ENCODE results near the gene CAPRIN2. TPM values are rescaled to one million over a fixed set of nuclear protein-coding genes. Genes with fewer than 3 reads are reported as not detected.

CAPRIN2 gene
- total RNA-seq, 1 experiment from 2014 or later = 16.4 TPM

DNA sequence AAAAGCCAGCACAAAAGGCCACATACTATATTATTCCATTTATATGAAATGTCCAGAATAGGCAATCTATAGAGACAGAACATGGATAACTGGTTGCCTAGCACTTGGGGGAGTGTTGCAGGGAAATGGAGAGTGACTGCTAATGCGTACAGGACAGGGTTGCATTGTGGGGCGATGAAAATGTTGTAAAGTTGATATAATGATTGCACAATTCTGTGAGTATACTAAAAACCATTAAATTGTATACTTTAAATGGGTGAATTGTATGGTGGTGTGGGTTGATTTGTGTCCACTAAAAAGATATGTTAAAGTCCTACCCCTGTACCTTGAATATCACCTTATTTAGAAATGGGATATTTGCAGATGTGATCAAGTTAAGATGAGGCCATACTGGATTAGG, 7.0 kb upstream of the CAPRIN2 start:
- TF ChIP-seq EZH2 (IDR thresholded peaks at IDR 0.05; ENCODE audit: borderline replicate concordance, low read depth, low read length, poor library complexity, severe bottlenecking) = no peak
- TF ChIP-seq, protein P1, sequence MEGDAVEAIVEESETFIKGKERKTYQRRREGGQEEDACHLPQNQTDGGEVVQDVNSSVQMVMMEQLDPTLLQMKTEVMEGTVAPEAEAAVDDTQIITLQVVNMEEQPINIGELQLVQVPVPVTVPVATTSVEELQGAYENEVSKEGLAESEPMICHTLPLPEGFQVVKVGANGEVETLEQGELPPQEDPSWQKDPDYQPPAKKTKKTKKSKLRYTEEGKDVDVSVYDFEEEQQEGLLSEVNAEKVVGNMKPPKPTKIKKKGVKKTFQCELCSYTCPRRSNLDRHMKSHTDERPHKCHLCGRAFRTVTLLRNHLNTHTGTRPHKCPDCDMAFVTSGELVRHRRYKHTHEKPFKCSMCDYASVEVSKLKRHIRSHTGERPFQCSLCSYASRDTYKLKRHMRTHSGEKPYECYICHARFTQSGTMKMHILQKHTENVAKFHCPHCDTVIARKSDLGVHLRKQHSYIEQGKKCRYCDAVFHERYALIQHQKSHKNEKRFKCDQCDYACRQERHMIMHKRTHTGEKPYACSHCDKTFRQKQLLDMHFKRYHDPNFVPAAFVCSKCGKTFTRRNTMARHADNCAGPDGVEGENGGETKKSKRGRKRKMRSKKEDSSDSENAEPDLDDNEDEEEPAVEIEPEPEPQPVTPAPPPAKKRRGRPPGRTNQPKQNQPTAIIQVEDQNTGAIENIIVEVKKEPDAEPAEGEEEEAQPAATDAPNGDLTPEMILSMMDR (conservative IDR thresholded peaks at IDR 0.05; ENCODE audit: low read depth, low read length) = no peak
- intact Hi-C loops (cut with micrococcal nuclease; ENCODE audit: unreplicated experiment) = no loop called here
- Histone ChIP-seq H3K9me3 (ENCODE audit: low read depth, low read length, poor library complexity, severe bottlenecking) (no peaks in the 10 kb centered on the region), H3K4me3 (ENCODE audit: low read depth, low read length, poor library complexity, severe bottlenecking) (no peak overlapping the region), H3K27ac (ENCODE audit: low read depth, low read length, poor library complexity, severe bottlenecking) (no peak overlapping the region), H3K27me3 (replicated peaks; ENCODE audit: insufficient read depth, low read depth, low read length, poor library complexity) (no peaks in the 10 kb centered on the region), H3K36me3 (ENCODE audit: insufficient read depth, low read length, poor library complexity, severe bottlenecking) (no peaks in the 10 kb centered on the region), H3K4me1 (ENCODE audit: insufficient read depth, low read length, poor library complexity, severe bottlenecking) (no peaks in the 10 kb centered on the region)
- DNase-seq (ENCODE audit: low spot score) = no peak
- CTCF ChIA-PET = no interaction called here
- POLR2A ChIA-PET (ENCODE audit: low non-redundant PET) = no interaction called here
- no TSS peak for BruUV-seq (replicated peaks)

DNA sequence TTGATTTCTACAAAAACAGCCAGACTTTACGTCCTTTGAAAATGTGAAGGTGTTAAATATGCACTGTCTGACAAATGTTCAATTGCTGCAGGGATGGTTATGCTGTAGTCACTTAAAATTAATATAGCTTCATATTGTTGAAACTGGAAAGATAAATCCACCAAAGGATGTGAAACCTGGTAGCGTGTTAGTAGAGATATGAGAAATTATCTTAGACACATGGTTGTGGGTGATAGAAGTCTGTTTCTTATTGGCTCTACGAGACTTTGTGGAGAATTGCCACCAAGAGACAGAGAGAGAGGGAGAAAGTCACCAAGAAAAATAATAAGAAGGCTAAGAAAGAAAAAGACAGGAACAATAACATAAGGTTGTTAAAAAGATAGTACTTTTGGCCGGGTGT, 2.6 kb upstream of the CAPRIN2 start:
- BruUV-seq (replicated peaks) = no TSS peak
- no peak for DNase-seq (ENCODE audit: low spot score)
- Histone ChIP-seq H3K27ac (ENCODE audit: low read depth, low read length, poor library complexity, severe bottlenecking) (no peak overlapping the region), H3K4me3 (ENCODE audit: low read depth, low read length, poor library complexity, severe bottlenecking) (no peak overlapping the region), H3K36me3 (ENCODE audit: insufficient read depth, low read length, poor library complexity, severe bottlenecking) (no peaks in the 10 kb centered on the region), H3K27me3 (replicated peaks; ENCODE audit: insufficient read depth, low read depth, low read length, poor library complexity) (no peaks in the 10 kb centered on the region), H3K4me1 (ENCODE audit: insufficient read depth, low read length, poor library complexity, severe bottlenecking) (peaks cover 15% of the 10 kb centered on the region), H3K9me3 (ENCODE audit: low read depth, low read length, poor library complexity, severe bottlenecking) (no peaks in the 10 kb centered on the region)
- intact Hi-C loops (cut with micrococcal nuclease; ENCODE audit: unreplicated experiment) = no loop called here
- ChIA-PET CTCF (no interaction called here), POLR2A (ENCODE audit: low non-redundant PET) (no interaction called here)
- TF ChIP-seq, protein P1 (conservative IDR thresholded peaks at IDR 0.05; ENCODE audit: low read depth, low read length) = no peak
- TF ChIP-seq EZH2 (IDR thresholded peaks at IDR 0.05; ENCODE audit: borderline replicate concordance, low read depth, low read length, poor library complexity, severe bottlenecking) = no peak

DNA sequence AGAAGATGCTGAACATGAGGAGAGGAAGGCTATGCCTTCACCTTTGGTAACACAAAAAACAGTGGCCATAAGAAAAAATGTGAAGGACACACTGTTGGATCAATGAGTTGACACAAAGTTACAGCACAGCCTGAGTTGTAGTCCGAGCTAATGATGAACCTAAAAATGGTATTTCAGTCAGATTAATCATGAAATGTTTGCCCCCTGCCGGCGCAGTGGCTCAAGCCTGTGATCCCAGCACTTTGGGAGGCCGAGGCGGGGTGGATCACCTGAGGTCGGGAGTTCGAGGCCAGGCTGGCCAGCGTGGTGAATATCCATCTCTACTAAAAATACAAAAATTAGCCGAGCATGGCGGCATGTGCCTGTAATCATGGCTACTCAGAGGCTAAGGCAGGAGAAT, 1.3 kb upstream of the CAPRIN2 start:
- no peaks in the 10 kb centered on the region for H3K9me3 ChIP-seq (ENCODE audit: low read depth, low read length, poor library complexity, severe bottlenecking)
- TF ChIP-seq, protein P1 (conservative IDR thresholded peaks at IDR 0.05; ENCODE audit: low read depth, low read length) = no peak
- no peak for TF ChIP-seq EZH2 (IDR thresholded peaks at IDR 0.05; ENCODE audit: borderline replicate concordance, low read depth, low read length, poor library complexity, severe bottlenecking)
- CTCF ChIA-PET = no interaction called here
- no TSS peak for BruUV-seq (replicated peaks)
- no peaks in the 10 kb centered on the region for H3K36me3 ChIP-seq (ENCODE audit: insufficient read depth, low read length, poor library complexity, severe bottlenecking)
- POLR2A ChIA-PET (ENCODE audit: low non-redundant PET) = no interaction called here
- H3K4me3 ChIP-seq (ENCODE audit: low read depth, low read length, poor library complexity, severe bottlenecking) = no peak overlapping the region
- H3K4me1 ChIP-seq (ENCODE audit: insufficient read depth, low read length, poor library complexity, severe bottlenecking) = peaks cover 15% of the 10 kb centered on the region
- DNase-seq (ENCODE audit: low spot score) = no peak
- intact Hi-C loops (cut with micrococcal nuclease; ENCODE audit: unreplicated experiment) = no loop called here
- no peaks in the 10 kb centered on the region for H3K27me3 ChIP-seq (replicated peaks; ENCODE audit: insufficient read depth, low read depth, low read length, poor library complexity)
- H3K27ac ChIP-seq (ENCODE audit: low read depth, low read length, poor library complexity, severe bottlenecking) = no peak overlapping the region

Measured in A673 (cell line).